Putamen (tissue), 1 donor: ENCODE results near the gene OSBPL6.
A peak's percentile ranks its signal among the peaks of the same experiment; 100 is the strongest.

Experiments
- DNase-seq: peaks from one replicate; pipeline ENCODE4 v3.0.0-alpha.2; 2016; ENCODE audit warnings: low spot score

The OSBPL6 gene

DNA sequence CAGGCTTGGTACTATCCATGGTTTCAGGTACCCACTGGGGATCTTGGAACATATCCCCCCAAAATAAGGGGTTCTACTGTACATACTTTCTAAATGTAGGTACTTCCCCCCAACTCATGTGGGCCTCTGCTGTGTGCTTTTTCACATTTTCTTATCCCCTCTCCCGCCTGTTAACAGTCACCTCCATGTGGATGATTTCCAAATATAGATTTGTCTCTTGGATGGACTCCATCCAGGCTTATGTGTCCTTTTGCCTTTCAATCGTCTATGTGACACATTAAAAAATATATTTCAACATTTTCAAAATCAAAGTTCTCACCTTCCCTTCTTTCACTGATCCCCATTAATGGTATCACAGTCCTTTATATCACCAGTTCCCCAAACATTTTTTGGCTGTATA lies 44.4 kb downstream of the OSBPL6 start:
- DNase-seq = no peak

DNA sequence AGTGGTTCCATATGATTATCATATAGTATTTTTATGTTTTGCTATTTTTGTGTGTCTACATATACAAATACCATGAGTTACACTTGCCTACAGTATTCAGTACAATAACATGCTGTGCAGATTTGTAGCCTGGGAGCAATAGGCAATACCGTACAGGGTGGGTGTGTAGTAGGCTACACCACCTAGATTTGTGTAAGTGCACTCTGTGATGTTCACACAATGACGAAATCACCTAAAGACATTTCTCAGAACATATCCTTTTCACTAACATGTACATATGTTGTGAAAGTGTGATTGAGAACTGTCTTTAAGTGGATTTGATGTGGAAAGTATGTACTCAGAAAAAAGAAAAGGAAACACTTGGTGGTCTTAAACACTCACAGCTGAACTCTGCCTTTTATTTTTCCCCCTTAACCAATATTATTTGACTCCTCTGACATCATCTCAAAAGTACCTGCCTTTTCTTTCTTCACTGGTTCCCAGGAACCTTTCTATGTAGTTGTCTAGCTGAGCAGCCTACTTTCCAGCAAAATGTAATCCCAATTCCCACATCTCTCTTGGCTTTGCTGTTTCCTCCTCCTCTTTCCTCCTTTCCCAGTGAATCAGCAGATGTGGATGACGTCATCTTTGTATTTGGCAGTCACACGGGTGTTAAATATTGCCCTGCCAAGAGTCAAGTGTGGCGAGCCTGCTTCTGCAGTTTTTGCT lies 47.7 kb downstream of the OSBPL6 start:
- DNase-seq = peak; percentile 80

DNA sequence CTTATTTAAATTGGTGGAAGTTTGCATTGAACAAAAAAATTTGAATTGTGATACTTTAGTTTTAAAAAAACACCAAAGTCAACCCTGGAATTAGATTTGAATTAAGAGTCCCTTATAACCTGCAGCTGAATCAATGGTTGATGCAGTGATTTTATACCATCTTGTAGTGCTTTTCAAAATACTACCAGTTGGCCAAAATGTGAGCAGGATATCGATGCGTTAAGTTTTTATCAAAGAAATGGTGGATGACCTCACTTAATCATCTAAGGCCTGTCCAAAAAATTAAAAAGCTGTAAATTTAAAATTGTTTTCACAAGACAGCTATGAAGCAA lies 48.2 kb downstream of the OSBPL6 start:
- DNase-seq = no peak

DNA sequence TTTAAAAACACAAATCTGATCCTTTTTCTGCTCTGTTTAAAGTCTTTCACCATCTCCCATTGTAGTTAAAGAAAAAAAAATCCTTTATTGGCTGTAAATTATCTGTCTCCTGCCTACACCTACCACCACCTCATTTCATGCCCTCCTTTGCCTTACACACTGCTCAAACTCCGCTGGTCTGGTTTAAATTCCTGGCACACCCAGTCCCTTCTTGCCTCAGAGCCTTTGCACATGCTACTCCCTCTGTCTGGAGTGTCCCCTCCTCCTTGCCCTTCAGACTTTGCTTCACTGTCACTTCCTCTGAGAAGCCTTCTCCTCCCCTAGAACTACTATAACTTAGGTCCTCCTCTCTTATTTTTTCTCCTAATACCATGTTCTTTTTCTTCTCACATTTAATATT lies 49.6 kb downstream of the OSBPL6 start:
- no peak for DNase-seq

DNA sequence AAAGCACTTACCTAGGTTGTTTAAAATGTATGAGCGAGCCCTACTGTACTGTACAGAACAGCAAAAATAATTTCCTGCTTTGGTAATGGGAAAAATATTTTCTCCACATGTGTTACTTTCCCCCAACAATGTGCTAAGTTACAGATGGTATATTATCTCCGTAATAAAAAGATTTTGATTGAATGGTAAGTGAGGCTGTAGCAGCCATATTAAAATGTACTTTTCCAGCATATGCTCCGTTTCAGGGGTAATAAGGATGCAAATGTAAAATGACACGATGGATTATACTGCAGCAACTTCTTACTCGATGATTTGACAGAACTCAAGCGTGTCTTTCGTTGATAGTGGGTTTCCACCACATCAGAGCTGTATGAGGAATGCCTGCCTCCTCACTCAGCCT lies 50.5 kb downstream of the OSBPL6 start:
- no peak for DNase-seq

DNA sequence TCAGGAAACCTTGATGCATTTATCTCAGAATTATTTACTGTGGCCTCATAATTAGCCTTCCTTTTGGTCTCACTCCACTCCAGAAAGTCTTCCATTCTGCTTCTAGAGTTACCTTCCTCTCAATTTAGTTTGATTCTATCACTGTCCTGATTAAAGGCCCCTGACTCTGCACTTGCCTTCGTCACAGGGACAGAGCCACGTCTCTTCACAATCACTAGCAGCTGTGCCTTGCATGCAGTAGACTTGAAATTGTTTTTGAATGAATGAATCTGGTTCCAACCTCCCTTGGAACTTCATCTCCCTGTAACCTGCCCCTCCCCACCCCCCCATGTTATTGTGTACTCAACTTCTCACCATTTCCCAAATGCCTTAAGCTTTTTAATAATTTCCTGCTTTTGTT lies 52.4 kb downstream of the OSBPL6 start:
- DNase-seq = no peak

DNA sequence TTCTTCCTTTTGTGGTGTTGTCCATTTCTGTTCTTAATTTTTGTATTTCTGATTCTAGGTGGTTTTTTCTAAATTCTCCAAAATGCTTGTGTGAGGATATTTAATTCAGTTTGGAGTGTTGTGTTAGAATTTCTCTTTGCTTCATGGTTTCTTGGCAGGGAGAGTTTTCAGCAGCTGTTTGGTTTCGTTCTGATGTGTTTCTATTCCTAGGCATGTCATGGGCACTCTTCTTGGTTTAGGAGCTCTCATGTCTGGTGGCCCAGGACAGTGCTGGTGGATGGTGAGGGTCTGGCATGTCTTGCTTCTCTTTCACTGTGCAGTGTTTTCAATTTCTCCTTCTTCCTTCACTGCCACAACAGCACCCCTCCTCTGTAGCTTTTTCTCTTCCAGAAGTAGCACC lies 52.9 kb downstream of the OSBPL6 start:
- DNase-seq = no peak

DNA sequence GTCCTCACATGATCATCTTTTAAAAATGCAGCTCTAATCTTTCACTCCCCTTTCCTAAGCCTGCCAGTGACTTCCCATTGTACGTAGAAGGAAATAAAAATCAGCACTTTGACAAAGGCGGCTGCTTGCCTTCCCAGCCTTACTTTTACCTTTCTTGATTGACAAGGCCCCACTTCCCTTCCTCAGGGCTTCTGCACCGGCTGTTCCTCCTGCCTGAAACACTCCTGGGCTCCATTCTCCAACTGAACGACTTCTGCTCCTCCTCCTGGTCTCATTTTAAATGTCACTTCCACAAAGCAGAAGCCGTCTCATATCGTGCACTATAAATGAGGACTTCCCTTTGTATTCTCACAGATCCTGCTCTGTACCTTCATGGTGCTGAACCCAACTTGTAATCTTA lies 56.1 kb downstream of the OSBPL6 start:
- no peak for DNase-seq

DNA sequence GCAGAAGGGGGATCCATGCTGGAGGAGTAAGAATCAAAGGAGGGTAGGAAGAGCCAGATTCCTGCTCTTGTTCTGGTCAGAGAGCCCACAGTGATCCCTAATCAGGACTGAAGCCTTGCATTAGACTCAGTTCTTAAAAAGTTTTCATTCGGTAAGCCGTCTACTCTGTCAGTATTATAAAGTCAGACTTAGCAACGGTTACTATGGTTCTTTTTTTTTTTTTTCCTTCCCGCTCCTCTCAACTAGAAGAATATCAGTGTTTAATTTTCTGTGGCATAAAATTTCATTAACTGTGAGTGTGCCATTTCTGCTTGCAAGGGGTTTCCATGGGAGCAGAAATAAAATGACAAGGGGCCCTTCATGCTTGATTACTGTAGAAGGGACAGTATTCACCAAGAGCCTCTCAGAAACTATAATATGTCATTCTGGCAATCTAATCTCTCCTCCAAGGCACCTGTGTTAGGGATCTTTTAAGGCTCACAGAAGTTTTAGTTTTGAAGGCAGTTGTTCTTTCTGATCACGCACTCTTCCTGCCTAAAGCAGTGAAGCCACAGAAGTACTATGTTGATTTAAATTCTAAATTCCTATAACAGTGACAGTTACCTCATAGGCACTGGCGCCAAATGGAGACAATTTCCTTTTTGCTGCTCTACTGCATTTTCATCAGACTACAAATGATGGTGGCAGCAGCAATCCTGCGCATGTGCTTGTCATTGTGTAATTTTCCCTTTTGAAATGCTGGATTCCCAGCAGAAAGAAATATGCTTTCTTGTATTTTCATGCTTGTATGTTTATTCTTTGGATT lies 57.0 kb downstream of the OSBPL6 start:
- no peak for DNase-seq

DNA sequence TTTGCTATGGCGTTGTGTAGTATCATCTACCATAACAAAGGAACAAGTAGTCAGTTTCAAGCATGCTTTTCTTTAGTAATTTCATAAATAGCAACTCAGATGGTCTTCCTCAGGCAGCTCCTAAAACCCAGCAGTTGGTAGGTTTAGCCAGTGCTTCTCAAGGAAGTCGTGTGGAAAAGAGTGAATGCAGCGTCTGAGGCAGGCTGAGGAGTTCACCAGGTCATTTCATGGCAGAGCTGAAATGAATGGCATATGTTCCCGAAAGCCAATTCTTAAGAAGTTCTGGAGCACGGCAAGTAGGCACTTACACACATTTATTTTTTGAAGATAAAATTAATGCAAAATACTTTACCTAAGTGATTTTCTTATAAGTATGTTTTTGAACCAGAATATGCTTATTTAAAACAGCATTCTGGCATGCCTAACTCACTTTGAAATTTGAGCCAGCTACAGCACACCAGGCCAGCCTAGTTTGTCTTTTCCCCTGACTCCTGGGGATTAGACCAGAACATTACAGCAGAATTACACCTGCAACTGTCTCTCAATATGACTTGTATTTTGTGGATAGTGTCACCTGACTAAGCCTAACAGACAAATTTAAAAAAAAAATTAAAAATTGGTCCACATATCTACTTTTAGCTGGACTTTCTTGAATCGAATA lies 62.2 kb downstream of the OSBPL6 start:
- DNase-seq = no peak

DNA sequence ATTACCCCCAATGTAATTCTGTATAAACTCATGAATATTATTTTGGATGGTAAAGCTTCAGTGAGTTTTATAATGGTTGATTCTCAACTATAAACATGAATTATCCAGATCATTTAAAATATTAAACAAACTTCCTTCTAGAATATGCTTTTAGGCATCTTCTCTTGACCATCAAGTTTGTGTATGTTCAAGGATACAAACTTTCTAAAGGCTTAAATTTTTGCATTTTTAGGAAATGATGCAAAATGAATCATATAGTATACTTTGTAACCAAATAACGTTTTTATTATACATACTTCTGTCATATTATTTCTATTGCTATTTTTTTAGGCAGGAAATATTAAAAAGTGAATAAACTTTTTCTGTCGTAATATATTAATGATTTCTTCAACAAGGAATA lies 62.8 kb downstream of the OSBPL6 start:
- DNase-seq = no peak

DNA sequence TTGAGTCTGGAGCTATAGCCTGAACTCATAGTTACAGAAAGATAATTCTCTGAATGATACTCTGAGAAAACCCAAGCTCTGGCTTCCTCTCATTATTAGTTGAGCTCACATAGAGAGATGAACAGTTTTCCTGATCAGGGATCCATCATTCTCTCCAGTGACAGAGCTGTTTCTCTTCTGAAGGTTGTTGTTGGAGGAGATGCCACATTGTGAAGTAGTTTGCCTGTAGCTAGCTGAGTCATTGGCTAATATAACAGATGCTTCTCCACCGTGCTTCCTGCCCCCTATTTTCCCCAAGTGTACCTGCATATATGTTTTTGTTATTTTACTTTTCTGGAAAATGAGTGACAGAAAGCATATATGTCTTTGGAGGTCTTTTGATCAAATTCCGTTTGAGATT lies 64.6 kb downstream of the OSBPL6 start:
- DNase-seq = no peak

DNA sequence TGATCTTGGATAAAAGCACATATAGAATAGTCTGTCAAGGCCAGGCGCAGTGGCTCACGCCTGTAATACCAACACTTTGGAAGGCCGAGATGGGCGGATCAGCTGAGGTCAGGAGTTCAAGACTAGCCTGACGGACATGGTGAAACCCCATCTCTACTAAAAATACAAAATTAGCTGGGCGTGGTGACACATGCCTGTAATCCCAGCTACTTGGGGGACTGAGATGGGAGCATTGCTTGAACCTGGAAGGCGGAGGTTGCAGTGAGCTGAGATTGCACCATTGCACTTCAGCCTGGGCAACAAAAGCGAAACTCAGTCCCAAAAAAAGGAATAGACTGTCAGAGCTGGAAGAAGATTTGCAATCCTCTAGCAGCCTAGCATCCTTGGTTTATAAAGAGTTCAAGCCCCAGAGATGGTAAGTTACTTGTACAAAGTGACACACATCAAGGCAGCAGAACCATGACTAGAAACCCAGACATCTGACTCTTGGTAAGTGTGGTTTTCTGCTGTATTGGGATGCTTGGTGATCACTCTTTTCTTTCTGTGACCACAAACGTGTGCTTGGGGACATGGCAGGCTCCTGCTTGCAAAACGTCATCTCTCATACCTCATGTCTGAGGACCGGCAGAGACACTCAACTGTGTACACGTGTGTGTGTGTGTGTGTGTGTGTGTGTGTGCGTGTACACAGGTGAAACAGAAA lies 69.0 kb downstream of the OSBPL6 start:
- no peak for DNase-seq

DNA sequence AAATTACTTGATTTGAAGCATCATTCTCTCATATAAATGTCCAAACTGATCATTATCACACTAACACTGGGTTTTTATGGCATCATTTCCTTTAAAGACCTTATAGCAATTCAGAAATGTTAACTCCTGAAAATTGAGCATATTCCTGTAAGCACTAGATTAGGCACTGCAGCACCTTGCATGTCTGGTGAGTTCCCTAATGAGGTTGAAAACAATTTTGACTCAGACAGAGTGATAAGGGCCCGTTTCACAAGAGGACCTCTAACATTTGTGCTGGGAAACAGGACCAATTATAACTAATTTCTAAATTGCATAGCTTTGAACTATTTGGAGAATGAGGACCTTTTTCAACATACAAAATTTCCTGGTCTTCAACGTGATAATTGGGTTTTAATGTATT lies 69.9 kb downstream of the OSBPL6 start:
- DNase-seq = no peak

DNA sequence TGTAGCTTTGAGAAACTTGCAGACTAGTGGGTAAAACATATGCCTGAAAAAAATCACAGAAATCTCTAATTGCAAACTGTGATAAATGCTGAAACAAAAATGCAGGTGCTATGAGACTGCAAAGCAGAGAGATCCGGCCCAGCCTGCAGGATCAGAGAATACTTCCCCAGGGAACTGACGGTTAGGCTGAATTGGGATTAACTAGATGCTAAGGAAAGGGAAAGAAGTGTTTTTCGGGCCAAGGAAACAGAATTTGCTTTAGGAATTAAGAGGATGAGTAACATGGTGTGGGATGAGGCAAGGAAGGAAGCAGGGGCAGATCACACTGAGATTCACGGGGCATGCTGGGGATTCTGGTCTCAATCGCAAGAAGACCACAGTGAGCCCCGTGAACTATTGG lies 71.5 kb downstream of the OSBPL6 start:
- DNase-seq = no peak

DNA sequence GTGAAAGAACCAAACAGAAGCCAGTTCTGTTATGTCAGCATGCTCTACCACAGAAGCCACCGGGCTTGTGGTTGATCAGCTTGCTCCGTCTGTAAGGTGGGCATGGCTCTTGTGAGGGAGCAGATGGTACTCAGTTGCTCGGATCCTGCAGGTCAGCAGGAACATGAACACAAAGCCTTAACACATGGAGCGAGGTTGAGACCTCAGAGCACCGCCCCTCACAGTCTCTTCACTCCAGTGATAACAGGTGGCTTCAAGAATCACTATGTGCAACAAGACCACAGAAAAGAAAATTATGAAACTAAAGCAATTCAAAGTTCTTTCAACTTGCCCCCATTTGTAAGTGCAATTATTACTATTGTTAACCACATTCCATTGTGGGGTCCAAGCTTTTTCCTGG lies 72.1 kb downstream of the OSBPL6 start:
- DNase-seq = no peak

DNA sequence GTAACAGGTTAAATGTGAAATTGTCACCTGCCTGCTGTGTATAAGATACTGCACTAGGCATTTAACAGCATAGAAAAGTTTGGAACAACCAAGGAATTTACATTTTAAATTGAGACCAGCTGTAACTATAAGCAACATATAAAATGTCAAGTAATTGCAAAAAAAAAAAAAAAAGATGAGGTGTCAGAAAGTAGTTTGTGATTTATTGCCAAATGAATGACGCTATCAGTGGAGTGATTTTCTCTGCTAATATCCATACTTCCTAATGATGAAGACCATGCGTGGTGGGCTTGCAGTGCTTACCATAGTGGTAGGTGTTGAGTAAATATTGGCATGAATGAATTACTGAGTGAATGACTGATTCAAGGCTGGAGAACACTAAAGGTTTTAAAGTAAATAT lies 73.3 kb downstream of the OSBPL6 start:
- DNase-seq = no peak

DNA sequence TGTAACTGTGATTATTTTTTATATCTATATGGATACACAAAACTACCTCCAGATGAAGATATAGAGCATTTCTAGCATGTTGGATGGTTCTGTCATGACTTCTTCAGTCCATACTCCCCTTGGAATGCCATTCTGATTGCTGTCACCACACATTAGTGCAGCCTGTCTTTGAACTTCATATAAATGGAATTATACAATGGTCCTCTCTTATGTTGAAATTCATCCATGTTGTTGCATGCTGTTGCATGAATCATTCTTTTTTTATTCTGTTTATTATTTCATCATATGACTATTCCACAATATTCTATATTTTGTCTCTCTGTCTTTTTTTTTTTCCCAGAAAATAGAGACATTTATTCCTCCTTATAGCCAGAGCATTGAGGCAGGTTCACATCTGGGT lies 74.1 kb downstream of the OSBPL6 start:
- DNase-seq = no peak

DNA sequence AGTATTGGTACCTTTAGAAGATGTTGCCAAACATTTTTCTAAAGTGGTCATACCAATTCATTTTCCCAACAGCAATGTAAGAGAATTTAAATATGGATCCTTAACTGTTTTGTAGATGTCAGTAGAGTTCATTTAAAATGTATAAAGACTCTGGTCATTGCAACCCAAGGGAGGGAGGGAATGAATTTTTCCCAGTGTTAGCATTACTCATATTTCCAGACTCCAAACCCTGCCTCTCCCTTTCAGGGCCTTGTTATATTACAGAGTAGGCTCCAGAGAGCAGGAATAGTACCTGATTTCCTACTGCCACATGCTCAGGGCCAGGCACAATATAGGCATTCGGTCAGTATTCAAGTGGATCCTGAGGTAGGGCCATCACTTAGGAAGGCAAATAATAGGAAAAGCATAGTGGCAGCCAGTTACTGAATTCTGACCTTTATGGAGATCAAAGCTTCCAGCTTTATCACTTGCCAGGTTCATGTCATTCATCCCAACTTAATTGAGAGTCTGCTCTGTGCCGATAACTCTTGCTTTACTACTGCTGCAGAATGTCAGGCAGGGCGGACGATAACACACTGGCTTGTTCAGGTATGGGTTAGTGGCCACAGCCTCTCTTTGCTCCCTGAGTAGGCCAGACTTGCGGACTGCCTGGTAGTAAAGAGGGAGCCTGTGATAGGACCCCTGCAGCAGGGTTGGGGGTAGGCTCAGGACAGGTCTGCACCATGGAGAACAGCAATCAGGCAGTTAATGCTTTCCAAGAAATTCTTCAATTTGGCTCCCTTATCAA lies 75.3 kb downstream of the OSBPL6 start:
- DNase-seq = no peak

DNA sequence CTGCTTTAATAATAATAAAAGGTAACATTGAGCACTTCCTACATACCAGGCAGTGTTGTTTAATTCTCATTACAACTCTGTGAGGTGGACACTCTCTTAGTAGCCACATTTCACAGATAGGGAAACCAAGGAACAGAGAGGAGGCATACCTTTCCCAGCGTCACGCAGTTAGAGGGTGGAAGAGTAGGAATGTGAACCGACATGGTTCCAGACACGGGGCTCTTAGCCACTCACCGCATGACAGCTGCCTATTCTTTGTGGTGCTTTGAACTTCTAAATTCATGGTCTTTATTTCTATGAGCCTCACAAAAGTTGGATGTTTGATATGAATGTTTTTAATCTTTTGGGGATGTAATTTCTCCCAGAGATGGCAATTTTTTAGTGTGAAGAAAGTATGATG lies 76.0 kb downstream of the OSBPL6 start:
- DNase-seq = no peak

DNA sequence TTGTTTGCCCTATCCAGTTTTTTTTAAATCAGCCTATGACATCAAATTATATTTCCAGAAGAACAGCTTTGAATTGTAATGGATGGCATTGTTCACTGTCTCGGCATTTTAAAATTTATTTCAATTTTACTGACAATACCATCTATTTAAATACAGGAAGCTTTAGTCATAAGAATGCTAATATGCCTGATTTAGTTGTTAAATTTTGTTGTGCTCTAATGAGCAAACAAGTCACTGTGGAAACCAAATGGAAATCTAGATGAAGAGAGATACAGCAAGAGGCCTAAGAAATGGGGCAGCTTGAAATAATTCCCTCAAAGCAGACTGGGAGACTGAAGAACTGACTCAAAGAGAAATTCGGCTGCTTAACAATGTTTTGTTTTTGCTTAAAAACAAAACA lies 76.8 kb downstream of the OSBPL6 start:
- no peak for DNase-seq
